Uterus (tissue), 2 donors: ENCODE results near the gene ASIC1.

ENCODE experiments used
- POLR2A ChIP-seq, 2 donors: fragments of 450-650 bp; IDR thresholded peaks; one replicate each; pipeline ENCODE4 v1.6.1; 2016; ENCODE audit warnings: antibody characterized with exemption in 2 of 2, mild to moderate bottlenecking in 1 of 2, moderate library complexity in 1 of 2
- TF ChIP-seq, protein P1 (sequence below), 4 experiments: fragments of 200-600 bp in 2 of 4; fragments of 450-650 bp in 2 of 4; sonication (generic) in 2 of 4; IDR thresholded peaks; one replicate each; pipeline ENCODE4 v1.5.1; 2016 to 2019; ENCODE audit warnings: antibody characterized with exemption in 4 of 4, mild to moderate bottlenecking in 2 of 4, moderate library complexity in 1 of 4

DNA sequence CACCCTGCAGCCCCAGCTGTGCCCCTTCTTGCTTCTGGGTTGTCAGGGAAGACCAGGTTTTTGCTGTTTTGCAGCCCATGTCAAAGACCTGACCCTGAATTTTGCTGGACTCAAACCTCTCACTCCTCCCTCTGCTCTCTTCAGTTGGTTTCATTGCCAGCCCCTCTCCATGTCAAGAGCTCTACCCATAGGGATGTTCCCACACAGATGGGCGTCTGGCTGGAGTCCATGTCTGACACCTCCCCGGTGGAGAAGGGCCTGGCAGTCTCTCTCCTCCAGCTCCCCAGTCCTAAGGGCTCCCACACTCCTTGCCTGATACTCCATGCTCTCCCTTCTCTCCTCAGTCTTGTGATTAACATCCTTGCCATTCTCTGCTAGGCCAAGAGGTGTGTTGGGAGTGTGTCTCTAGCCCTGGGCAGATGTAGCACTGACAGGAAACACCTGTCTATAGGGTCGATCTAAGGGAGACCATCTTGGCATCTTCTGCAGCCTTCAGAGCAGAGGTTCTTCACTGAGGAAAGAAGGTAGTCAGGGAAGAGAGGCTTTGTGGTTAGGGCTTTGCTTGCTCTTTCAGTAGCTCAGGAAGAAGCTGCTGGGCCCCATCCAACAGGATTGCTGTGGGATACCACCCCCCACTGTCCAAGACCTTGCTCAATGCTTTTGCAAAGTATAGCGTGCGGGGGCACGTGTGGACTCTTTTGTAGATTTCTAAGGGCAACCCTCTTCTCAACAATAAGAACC is 4.7 kb downstream of the ASIC1 start:
- TF ChIP-seq, protein P1, sequence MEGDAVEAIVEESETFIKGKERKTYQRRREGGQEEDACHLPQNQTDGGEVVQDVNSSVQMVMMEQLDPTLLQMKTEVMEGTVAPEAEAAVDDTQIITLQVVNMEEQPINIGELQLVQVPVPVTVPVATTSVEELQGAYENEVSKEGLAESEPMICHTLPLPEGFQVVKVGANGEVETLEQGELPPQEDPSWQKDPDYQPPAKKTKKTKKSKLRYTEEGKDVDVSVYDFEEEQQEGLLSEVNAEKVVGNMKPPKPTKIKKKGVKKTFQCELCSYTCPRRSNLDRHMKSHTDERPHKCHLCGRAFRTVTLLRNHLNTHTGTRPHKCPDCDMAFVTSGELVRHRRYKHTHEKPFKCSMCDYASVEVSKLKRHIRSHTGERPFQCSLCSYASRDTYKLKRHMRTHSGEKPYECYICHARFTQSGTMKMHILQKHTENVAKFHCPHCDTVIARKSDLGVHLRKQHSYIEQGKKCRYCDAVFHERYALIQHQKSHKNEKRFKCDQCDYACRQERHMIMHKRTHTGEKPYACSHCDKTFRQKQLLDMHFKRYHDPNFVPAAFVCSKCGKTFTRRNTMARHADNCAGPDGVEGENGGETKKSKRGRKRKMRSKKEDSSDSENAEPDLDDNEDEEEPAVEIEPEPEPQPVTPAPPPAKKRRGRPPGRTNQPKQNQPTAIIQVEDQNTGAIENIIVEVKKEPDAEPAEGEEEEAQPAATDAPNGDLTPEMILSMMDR (IDR thresholded peaks at IDR 0.05), result no peak
- TF ChIP-seq POLR2A (IDR thresholded peaks at IDR 0.05), result no peak
